PC-9 (cell line): ENCODE data around the gene ZFAND6. TPM values are rescaled to one million over a fixed set of nuclear protein-coding genes. Genes with fewer than 3 reads are reported as not detected.
"Not testable (repeated sequence)": the region's sequence is repeated elsewhere in the genome, so short reads cannot be mapped to it uniquely, and the experiment has no call there.

Source experiments
- BruUV-seq: library from RNA; stranded (reverse); fragments of 400-500 nt; replicated peaks from 2 replicates; lab custom pipeline; 2021; lab: Mats Ljungman, UMichigan
- CTCF ChIA-PET: fragments of 300-600 bp; sonication (Branson Sonifier 250); formaldehyde crosslinking; loops from one replicate; lab custom pipeline; 2022; ENCODE audit warnings: antibody characterized with exemption; lab: Charles Lee
- POLR2A ChIA-PET: fragments of 300-600 bp; sonication (Branson Sonifier 250); formaldehyde crosslinking; loops from one replicate; lab custom pipeline; 2022; ENCODE audit warnings: antibody characterized with exemption; ENCODE audit not compliant: unreplicated experiment; lab: Charles Lee
- DNase-seq, 2 experiments: peaks; one replicate each; pipeline versions ENCODE4 v3.0.0 to v3.0.0-alpha.2; 2015 to 2022; ENCODE audit warnings: mixed read lengths in 1 of 2
- H2AFZ ChIP-seq: fragments of 200-600 bp; sonication (generic); 2 replicates; pipeline ENCODE4 v1.8.1; 2017; ENCODE audit warnings: antibody characterized with exemption
- H3F3A ChIP-seq: fragments of 200-600 bp; sonication (generic); 2 replicates; pipeline ENCODE4 v1.8.1; 2017; ENCODE audit warnings: antibody characterized with exemption, mild to moderate bottlenecking, low read depth; ENCODE audit not compliant: insufficient read depth
- H3K27ac ChIP-seq: fragments of 200-600 bp; sonication (generic); 2 replicates; pipeline ENCODE4 v1.6.1; 2016; ENCODE audit warnings: mixed run types
- H3K27me3 ChIP-seq: fragments of 200-600 bp; sonication (generic); 2 replicates; pipeline ENCODE4 v1.6.1; 2016; ENCODE audit warnings: low read depth, mixed run types; ENCODE audit not compliant: insufficient read depth
- H3K36me3 ChIP-seq: fragments of 200-600 bp; sonication (generic); 2 replicates; pipeline ENCODE4 v1.6.1; 2016; ENCODE audit warnings: low read depth, mixed run types
- H3K4me1 ChIP-seq: fragments of 200-600 bp; sonication (generic); replicated peaks from 2 replicates; pipeline ENCODE4 v1.6.1; 2016; ENCODE audit warnings: mixed run types; ENCODE audit not compliant: insufficient read depth
- H3K4me2 ChIP-seq: fragments of 200-600 bp; sonication (generic); 2 replicates; pipeline ENCODE4 v1.6.1; 2017; ENCODE audit warnings: mixed run types
- H3K4me3 ChIP-seq: fragments of 200-600 bp; sonication (generic); 2 replicates; pipeline ENCODE4 v1.6.1; 2016; ENCODE audit warnings: mixed run types
- H3K79me2 ChIP-seq: fragments of 200-600 bp; sonication (generic); 2 replicates; pipeline ENCODE4 v1.6.1; 2017; ENCODE audit warnings: low read depth, mixed run types
- H3K9me2 ChIP-seq: fragments of 200-600 bp; sonication (generic); 2 replicates; pipeline ENCODE4 v1.8.1; 2017; ENCODE audit warnings: mild to moderate bottlenecking; ENCODE audit not compliant: insufficient read depth
- H3K9me3 ChIP-seq: fragments of 200-600 bp; sonication (generic); 2 replicates; pipeline ENCODE4 v1.8.1; 2016; ENCODE audit warnings: low read depth; ENCODE audit not compliant: insufficient read depth
- H4K20me1 ChIP-seq: fragments of 200-600 bp; sonication (generic); 2 replicates; pipeline ENCODE4 v1.8.1; 2017; ENCODE audit not compliant: insufficient read depth
- CTCF ChIP-seq: fragments of 200-600 bp; sonication (generic); conservative IDR thresholded peaks from 2 replicates; pipeline ENCODE4 v1.6.1; 2017; ENCODE audit warnings: mixed run types, antibody characterized with exemption, mild to moderate bottlenecking, moderate library complexity
- EZH2 ChIP-seq: fragments of 200-600 bp; sonication (generic); IDR thresholded peaks from 2 replicates; pipeline ENCODE4 v1.8.0; 2017; ENCODE audit warnings: antibody characterized with exemption, low read depth
- intact Hi-C: fragments of 100-400 bp; cut with micrococcal nuclease; formaldehyde crosslinking; loops from one replicate; pipeline ENCODE4 v1.10.0; 2022; ENCODE audit not compliant: unreplicated experiment
- total RNA-seq: library from RNA; stranded (reverse); gene quantifications from 2 replicates; pipeline ENCODE4 v1.2.3, GENCODE V29; 2021

Gene ZFAND6
- total RNA-seq, 1 experiment from 2014 or later = 68.3 TPM

GRCh38 chr15:80121546-80121945, 62.1 kb downstream of the ZFAND6 start:
- Histone ChIP-seq H3F3A (peaks cover 21% of the 10 kb centered on the region; the same call in 1 of the 2 replicates), H3K27me3 (no peaks in the 10 kb centered on the region), H3K4me2 (no peak overlapping the region), H3K79me2 (peaks cover 44% of the 10 kb centered on the region), H2AFZ (no peak overlapping the region), H3K4me3 (no peak overlapping the region), H3K36me3 (peaks cover 34% of the 10 kb centered on the region), H3K9me2 (no peaks in the 10 kb centered on the region), H3K4me1 (no peaks in the 10 kb centered on the region), H4K20me1 (peaks cover 23% of the 10 kb centered on the region), H3K27ac (no peak overlapping the region), H3K9me3 (no peaks in the 10 kb centered on the region)
- TF ChIP-seq CTCF (no peak), EZH2 (no peak)
- no peak for DNase-seq
- POLR2A ChIA-PET = no interaction called here
- intact Hi-C loops = no loop called here
- no TSS peak for BruUV-seq
- CTCF ChIA-PET = no interaction called here

GRCh38 chr15:80123034-80123433, 63.6 kb downstream of the ZFAND6 start:
- Histone ChIP-seq H3K36me3 (peaks cover 36% of the 10 kb centered on the region), H3K4me3 (no peak overlapping the region), H3K79me2 (peaks cover 31% of the 10 kb centered on the region), H3K9me2 (no peaks in the 10 kb centered on the region), H4K20me1 (peaks cover 16% of the 10 kb centered on the region; the same call in 1 of the 2 replicates), H3K4me2 (no peak overlapping the region), H3K4me1 (no peaks in the 10 kb centered on the region), H2AFZ (no peak overlapping the region), H3F3A (0 out of 2 replicates have a peak, but pooled peaks cover 14% of the 10 kb centered on the region), H3K9me3 (no peaks in the 10 kb centered on the region), H3K27me3 (no peaks in the 10 kb centered on the region), H3K27ac (no peak overlapping the region)
- BruUV-seq = no TSS peak
- TF ChIP-seq CTCF = no peak
- no peak for TF ChIP-seq EZH2
- intact Hi-C loops = no loop called here
- ChIA-PET POLR2A (no interaction called here), CTCF (no interaction called here)
- no peak for DNase-seq

GRCh38 chr15:80127253-80127652, 67.8 kb downstream of the ZFAND6 start:
- intact Hi-C loops, H3K4me2 ChIP-seq, H3K4me3 ChIP-seq, H3K4me1 ChIP-seq, H3K27me3 ChIP-seq, H3K9me3 ChIP-seq, H2AFZ ChIP-seq, H3K27ac ChIP-seq, H3F3A ChIP-seq, H3K79me2 ChIP-seq, H3K9me2 ChIP-seq, POLR2A ChIA-PET, BruUV-seq, H4K20me1 ChIP-seq, DNase-seq: not testable (repeated sequence)
- peaks cover 23% of the 10 kb centered on the region for H3K36me3 ChIP-seq
- CTCF ChIA-PET = interaction anchor here (0.6 kb wide), 1 partner anchor 44 kb away, joined by 5 read pairs; no protein-coding TSS in a partner anchor

GRCh38 chr15:80127911-80128310, 68.4 kb downstream of the ZFAND6 start:
- no peaks in the 10 kb centered on the region for H3K9me3 ChIP-seq
- H3K4me3 ChIP-seq = no peak overlapping the region
- H3K27me3 ChIP-seq = no peaks in the 10 kb centered on the region
- no peak overlapping the region for H2AFZ ChIP-seq
- no peaks in the 10 kb centered on the region; the same call in 1 of the 2 replicates for H4K20me1 ChIP-seq
- no peaks in the 10 kb centered on the region for H3K79me2 ChIP-seq
- no peak for TF ChIP-seq EZH2
- no peak for TF ChIP-seq CTCF
- H3K36me3 ChIP-seq = peaks cover 21% of the 10 kb centered on the region
- ChIA-PET POLR2A (interaction anchor here (0.7 kb wide), 1 partner anchor 16 kb away, joined by 3 read pairs; no protein-coding TSS in a partner anchor), CTCF (no interaction called here)
- no peak for DNase-seq
- H3K9me2 ChIP-seq = peaks cover 3% of the 10 kb centered on the region; the same call in 1 of the 2 replicates
- no TSS peak for BruUV-seq
- H3K4me2 ChIP-seq = no peak overlapping the region
- H3K27ac ChIP-seq = no peak overlapping the region
- H3K4me1 ChIP-seq = no peaks in the 10 kb centered on the region
- intact Hi-C loops = no loop called here
- H3F3A ChIP-seq = 0 out of 2 replicates have a peak, but pooled peaks cover 4% of the 10 kb centered on the region
